ENCODE measurements around the gene SORCS2. TPM values are rescaled to one million over a fixed set of nuclear protein-coding genes. Genes with fewer than 3 reads are reported as not detected.

Gene SORCS2
- total and polyA plus RNA-seq, 2 of the 4 experiments (the other 2 are of a cell fraction): 0.36 to 0.62 TPM

DNA sequence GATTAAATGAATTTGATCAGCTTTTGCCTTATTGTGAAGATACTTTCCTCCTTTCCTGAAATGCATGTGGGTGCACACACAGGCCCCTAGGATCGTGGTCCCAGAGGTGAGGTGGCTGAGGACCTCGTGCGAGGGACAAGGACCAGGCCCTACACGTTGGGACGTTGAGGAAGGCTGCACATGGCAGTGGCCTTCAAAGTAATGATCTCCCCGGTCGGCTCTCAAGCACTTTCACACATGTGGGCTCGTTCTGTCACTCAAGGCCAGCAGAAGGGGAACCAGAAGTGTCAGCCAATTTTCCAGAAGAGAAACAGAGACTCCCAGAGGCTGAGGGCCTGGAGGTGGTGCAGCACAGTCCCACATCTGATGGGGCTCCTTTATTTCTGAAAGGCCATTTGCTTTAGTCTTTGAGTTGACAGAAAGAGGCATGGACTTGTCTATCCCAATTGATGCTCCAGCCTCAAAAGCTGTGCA is 550.5 kb downstream of the SORCS2 start (continued):
- TF ChIP-seq BHLHE40 (IDR thresholded peaks at IDR 0.05; ENCODE audit: low read depth, low read length) (no peak), MAFK (IDR thresholded peaks at IDR 0.05; ENCODE audit: low read depth, low read length) (no peak), MAZ (IDR thresholded peaks at IDR 0.05; ENCODE audit: borderline replicate concordance, low read depth, low read length) (no peak)

DNA sequence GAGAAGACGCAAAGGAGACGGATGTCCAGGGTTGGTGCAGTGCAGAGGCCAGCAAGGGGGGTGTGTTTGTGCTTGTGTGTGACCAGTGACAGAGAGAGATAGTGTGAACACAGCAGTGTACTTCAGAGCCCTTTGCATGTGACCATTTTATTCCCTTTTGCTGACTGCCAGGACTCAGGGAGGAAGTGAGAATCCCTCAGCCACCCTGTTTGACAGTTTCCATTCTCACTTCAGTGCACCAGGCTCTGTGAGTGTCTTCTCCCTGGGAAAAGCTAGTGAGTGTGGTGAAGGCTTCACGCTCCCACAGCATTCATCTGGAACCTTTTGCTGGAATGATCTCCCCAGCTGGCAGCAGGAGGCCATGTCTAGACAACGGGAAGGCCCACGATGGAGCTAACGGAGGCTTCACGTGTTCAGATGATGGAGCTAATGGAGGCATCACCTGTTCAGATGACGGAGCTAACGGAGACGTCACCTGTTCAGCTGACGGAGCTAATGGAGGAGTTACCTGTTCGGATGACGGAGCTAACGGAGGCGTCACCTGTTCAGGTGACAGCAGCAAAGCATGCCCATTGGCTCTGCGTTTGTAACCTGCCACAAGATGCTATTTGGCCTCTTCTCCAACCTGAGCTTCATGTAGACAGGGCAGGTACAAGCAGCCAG is 551.9 kb downstream of the SORCS2 start:
- no peak overlapping the region for H2BK20ac ChIP-seq (ENCODE audit: low read depth, low read length)
- no TSS peak for BruUV-seq (replicated peaks)
- ChIA-PET CTCF (no interaction called here), POLR2A (ENCODE audit: unreplicated experiment) (no interaction called here)
- no peak overlapping the region for H3K4me3 ChIP-seq (ENCODE audit: insufficient read depth, low read depth, low read length)
- no peaks in the 10 kb centered on the region for H3K9me3 ChIP-seq (ENCODE audit: control insufficient read depth, insufficient read depth, low read length)
- H3K23ac ChIP-seq (ENCODE audit: low read depth, low read length): no peak overlapping the region
- H2AFZ ChIP-seq (replicated peaks; ENCODE audit: low read length, poor library complexity): no peak overlapping the region
- no peak overlapping the region for H3K27ac ChIP-seq (ENCODE audit: insufficient read depth, low read length)
- H2BK5ac ChIP-seq (ENCODE audit: low read depth, low read length, poor library complexity, severe bottlenecking): no peak overlapping the region
- no peak overlapping the region for H3K9ac ChIP-seq (ENCODE audit: low read depth, low read length)
- dilution Hi-C loops (cut with HindIII; ENCODE audit: low sequenced_read_pairs, unreplicated experiment): no loop called here
- no peak overlapping the region for H2AK9ac ChIP-seq (replicated peaks; ENCODE audit: low read depth, low read length, poor library complexity)
- no peaks in the 10 kb centered on the region for H4K20me1 ChIP-seq (ENCODE audit: insufficient read depth, low read length)
- no peaks in the 10 kb centered on the region; the same call in 1 of the 2 replicates for H3K27me3 ChIP-seq (ENCODE audit: control insufficient read depth, insufficient read depth, low read length)
- no peak overlapping the region for H4K5ac ChIP-seq (ENCODE audit: low read depth, low read length)
- no peak overlapping the region for H3K18ac ChIP-seq (ENCODE audit: low read depth, low read length)
- H3K4me1 ChIP-seq (ENCODE audit: control insufficient read depth, insufficient read depth, low read length): no peaks in the 10 kb centered on the region
- no peak overlapping the region for H2AK5ac ChIP-seq (ENCODE audit: low read depth, low read length)
- no peak overlapping the region for H4K91ac ChIP-seq (ENCODE audit: insufficient read depth, low read depth, low read length)
- no peaks in the 10 kb centered on the region for H3K9me1 ChIP-seq (ENCODE audit: insufficient read depth, low read length)
- ATAC-seq (ENCODE audit: low read depth): 0 out of 2 replicates have a peak, but pooled peaks have one; percentile 15
- no peak overlapping the region for H3K14ac ChIP-seq (replicated peaks; ENCODE audit: low read depth, low read length)
- no peak overlapping the region for H2BK15ac ChIP-seq (ENCODE audit: low read depth, low read length)
- no peak overlapping the region for H3K4ac ChIP-seq (ENCODE audit: low read depth, low read length)
- WGBS, 2 experiments (ENCODE audit: extremely low coverage in 2 of 2, insufficient read length in 1 of 2): 74% methylated on average over 12 of the region's 16 CpGs; no CpG with 5 or more reads in 1 of the 2 experiments
- intact Hi-C loops (cut with micrococcal nuclease): no loop called here
- H3K56ac ChIP-seq (ENCODE audit: extremely low read depth, insufficient read depth, low read length): no peak overlapping the region
- H3K79me1 ChIP-seq (ENCODE audit: low read depth in 1 of 2, low read length in 2 of 2): no peaks in the 10 kb centered on the region
- no peak for DNase-seq
- in situ Hi-C loops (cut with MboI; ENCODE audit: low sequenced_read_pairs): no loop called here
- no peak overlapping the region for H4K8ac ChIP-seq (ENCODE audit: low read depth in 2 of 2, low read length in 2 of 2)
- H2BK120ac ChIP-seq (ENCODE audit: low read depth, low read length): no peak overlapping the region
- H3K36me3 ChIP-seq (ENCODE audit: control insufficient read depth, insufficient read depth, low read length): no peaks in the 10 kb centered on the region
- H3K4me2 ChIP-seq (ENCODE audit: low read depth, low read length): no peak overlapping the region
- no peak for TF ChIP-seq POLR2A (IDR thresholded peaks at IDR 0.05; ENCODE audit: low read depth, low read length)
- no peak for TF ChIP-seq MAZ (IDR thresholded peaks at IDR 0.05; ENCODE audit: borderline replicate concordance, low read depth, low read length)
- no peak for TF ChIP-seq RCOR1 (IDR thresholded peaks at IDR 0.05; ENCODE audit: insufficient replicate concordance, low read length)
- TF ChIP-seq USF2 (IDR thresholded peaks at IDR 0.05; ENCODE audit: low read depth, low read length): no peak
- no peak for TF ChIP-seq RAD21 (IDR thresholded peaks at IDR 0.05; ENCODE audit: low read length)
- no peak for TF ChIP-seq NFE2L2 (IDR thresholded peaks at IDR 0.05; ENCODE audit: low read depth, low read length)
- TF ChIP-seq MXI1 (IDR thresholded peaks at IDR 0.05; ENCODE audit: borderline replicate concordance, low read depth, low read length): no peak
- no peak for TF ChIP-seq CTCF (conservative IDR thresholded peaks at IDR 0.05; ENCODE audit: low read depth, low read length)
- TF ChIP-seq SMC3 (IDR thresholded peaks at IDR 0.05; ENCODE audit: low read depth, low read length): no peak
- no peak for TF ChIP-seq RFX5 (IDR thresholded peaks at IDR 0.05; ENCODE audit: low read depth, low read length)
- TF ChIP-seq, protein P1, sequence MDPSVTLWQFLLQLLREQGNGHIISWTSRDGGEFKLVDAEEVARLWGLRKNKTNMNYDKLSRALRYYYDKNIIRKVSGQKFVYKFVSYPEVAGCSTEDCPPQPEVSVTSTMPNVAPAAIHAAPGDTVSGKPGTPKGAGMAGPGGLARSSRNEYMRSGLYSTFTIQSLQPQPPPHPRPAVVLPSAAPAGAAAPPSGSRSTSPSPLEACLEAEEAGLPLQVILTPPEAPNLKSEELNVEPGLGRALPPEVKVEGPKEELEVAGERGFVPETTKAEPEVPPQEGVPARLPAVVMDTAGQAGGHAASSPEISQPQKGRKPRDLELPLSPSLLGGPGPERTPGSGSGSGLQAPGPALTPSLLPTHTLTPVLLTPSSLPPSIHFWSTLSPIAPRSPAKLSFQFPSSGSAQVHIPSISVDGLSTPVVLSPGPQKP (IDR thresholded peaks at IDR 0.05; ENCODE audit: borderline replicate concordance, low read depth, low read length): no peak
